IPS-18c (cell line): ENCODE results near the gene KCNQ1.

Experiments
- H3K4me3 ChIP-seq: 2 replicates; pipeline ENCODE4 v1.7.0; 2013; ENCODE audit warnings: low read depth, mild to moderate bottlenecking, low read length, moderate library complexity; ENCODE audit not compliant: insufficient read depth
- H3K9me3 ChIP-seq: one replicate; pipeline ENCODE4 v1.6.1; 2013; ENCODE audit warnings: mild to moderate bottlenecking, low read length, moderate library complexity; ENCODE audit not compliant: control insufficient read depth, insufficient read depth

KCNQ1 gene

DNA sequence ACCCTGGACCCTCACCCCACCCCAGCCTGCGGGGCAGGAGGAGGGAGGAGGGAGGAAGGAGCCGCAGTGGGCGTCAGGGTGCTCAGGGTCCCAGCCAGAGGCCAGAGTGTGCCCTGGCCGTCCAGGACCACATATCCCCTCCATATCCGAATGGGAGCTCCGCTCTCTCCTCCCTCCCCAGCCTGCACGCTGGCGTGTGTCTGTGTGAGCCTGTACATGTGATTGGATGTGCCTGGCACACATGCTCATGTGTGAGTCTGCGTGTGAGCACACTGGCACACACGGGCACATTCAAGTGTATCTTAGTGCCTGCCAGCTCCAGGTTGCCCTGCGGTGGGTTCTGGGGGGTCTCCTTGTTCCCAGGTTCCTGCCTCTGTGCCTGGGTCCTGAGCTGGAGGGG lies 36.1 kb upstream of the KCNQ1 start:
- H3K4me3 ChIP-seq: no peak overlapping the region
- peaks cover 2% of the 10 kb centered on the region for H3K9me3 ChIP-seq

DNA sequence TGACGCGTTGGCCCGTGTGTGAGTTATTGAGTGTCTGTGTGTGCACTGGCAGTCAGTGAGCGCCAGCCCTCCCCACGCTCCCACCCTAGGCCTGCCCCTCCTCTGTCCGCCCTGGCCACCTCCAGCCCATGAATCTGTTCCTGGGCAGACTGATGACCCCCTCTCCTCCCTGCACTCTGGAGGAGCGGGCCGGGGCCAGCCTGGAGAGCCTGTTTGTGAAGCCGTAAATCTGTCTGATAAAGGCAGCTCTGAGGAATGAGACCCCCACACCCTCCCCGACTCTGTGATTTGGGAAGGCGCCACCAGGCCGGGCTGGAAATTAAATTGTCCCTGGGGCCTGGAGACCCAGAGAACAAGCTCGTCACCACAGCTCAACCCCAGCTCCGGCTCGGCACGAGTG lies 35.7 kb upstream of the KCNQ1 start:
- H3K9me3 ChIP-seq: peaks cover 2% of the 10 kb centered on the region
- H3K4me3 ChIP-seq: no peak overlapping the region

DNA sequence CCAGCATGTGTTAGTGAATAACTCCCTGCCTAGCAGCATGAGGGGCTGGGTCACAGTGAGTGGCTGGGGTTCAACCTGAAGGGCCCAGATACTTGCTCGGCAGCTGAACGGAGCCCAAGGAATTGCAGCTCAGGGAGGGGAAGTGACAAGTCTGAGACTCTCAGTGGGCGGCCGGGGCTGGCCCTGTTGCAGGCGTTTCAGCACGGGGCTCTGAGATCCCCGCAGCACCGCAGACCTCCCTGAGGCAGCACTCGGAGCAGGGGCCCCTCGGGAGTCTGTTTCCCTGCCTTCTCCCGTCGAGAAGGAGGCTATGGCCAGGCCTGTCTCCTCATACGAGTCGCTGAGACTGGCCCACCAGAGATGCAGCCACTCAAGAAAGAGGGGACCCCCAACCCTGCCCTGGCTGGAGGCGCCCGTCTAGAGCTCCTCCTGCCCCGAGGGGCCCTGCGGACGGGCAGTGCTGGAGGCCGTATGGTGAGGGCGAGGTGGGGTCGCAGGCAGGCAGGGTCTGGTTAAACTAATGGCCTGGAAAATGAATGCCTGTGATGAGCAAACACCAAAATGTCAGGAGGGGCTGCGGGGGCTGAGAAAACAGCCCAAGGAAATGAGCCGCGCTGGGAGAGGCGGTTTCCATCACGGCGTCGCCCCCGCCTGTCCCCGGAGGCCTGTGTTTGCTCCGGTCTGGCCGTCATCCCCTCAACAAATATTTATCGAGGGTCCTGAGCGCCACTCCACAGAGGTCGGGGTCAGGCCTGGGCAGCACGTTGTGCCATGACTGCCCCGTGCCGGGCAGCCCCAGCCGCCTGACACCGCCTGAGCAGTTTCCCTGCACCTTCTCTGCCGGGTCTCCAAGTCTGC lies 35.0 kb upstream of the KCNQ1 start:
- Histone ChIP-seq H3K9me3 (peaks cover 2% of the 10 kb centered on the region), H3K4me3 (no peak overlapping the region)

DNA sequence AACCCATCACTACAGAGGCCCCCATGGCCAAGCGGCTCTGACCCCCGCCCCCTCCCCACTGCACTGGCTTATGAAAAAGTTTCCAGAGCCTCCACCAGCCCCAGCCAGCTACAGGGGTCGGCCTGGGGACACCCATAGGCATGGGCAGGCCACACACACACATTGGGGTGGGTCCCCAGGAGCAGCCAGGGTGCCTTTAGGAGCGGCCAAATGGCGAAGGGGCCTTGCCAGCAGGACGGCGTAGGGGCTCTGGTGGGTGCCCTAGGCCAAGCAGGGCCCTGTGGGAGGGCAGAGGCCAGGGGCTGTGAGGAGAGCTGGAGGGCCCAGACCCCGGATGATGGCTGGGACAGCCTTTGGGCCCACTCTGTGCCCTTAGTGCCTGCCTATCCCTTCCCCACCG lies 34.2 kb upstream of the KCNQ1 start:
- Histone ChIP-seq H3K9me3 (peaks cover 2% of the 10 kb centered on the region), H3K4me3 (no peak overlapping the region)

DNA sequence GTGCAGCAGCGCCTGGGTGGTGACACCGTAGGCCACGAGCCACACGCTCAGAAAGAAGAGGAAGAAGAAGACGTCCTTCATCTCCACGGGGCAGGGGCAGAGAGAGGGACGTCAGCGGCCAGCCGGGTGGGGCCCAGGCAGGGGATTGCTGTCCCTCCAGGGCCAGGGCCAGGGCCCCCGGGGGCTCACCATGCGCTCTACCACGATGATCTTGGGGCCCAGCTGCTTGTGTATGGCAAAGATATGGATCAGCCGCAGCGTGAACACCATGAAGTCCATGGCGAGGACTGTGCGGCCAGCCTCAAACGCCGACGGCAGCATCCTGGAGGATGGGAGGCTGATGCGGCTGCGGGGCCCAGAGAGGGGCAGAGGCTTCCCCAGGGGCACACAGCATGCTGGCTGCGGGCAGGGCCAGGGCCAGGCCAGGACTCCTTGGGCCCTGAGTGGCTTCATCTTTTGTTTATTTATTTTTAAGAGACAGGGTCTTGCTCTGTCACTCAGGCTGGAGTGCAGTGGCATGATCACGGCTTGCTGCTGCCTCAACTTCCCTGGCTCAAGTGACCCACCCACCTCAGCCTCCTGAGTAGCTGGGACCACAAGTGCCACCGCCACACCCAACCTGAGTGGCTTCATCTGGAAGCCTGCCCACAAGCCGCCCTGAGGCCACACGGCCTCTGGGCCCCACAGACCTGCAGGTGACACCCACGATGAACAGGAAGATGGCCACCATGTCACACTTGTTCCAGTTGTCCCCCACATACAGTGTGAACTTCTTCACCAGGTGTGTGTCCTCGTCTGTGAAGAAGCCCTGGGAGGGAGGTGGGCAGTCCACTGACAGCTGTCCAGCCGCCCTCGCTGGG lies 33.1 kb upstream of the KCNQ1 start:
- Histone ChIP-seq H3K4me3 (no peak overlapping the region), H3K9me3 (peaks cover 2% of the 10 kb centered on the region)

DNA sequence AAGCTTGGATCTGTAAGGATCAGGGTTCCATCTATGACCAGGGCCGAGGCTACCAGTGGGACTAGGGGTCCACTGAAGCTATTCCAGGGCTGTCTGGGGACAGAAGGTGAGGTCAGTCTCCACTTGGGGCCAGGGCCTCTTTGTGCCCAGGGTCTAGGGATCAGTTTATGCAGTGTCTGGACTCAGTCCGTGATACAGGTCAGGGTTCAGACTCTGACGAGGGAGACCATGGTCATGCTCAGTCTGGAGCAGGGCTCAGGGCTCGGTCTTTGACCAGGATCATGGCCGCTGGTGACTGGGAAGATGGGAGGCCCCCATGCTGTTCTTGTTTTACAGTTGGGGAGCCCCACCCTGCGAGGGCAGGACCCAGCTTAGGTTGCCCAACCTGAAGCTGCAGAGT lies 32.5 kb upstream of the KCNQ1 start:
- Histone ChIP-seq H3K4me3 (no peak overlapping the region), H3K9me3 (peaks cover 2% of the 10 kb centered on the region)

DNA sequence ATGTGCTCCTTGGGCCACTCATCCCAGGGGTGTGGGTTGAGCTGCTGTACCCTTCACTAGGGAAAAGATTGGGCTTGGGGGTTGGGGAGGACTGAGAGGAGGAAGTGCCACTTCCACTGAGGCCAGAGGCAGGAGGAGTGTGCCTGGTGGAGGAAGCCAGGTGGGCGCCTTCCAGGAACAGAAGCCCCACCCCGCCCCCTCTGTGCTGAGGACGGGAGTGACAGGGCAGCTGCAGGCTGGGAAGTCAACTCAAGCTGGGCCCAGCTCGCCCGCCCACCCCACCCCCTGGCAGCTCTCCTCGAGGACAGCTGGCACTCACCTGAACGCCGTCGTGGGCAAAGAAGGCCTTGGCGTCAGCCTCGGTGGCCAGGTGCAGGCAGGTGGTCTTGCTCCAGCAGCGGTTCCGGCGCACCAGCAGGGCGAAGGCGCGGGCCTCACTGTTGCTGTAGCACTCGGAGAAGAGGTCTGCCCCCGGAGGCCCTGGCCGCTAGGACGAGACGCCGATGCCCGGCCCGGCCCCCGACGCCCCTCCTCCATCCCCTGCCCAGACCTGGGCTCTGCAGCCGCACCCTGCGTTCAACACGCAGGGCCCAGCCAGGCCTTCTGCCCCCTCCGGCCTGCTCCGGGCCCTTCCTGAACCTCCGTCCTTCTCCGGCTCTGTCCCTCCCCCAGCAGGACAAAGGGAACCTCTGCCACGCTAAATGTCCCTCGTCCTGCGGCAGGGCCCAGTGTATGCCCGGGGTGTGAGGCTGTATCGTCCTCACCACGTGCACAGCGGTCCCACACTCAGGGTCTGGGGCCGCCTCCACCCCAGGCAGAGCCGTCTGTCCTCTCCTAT lies 30.8 kb upstream of the KCNQ1 start:
- Histone ChIP-seq H3K4me3 (no peak overlapping the region), H3K9me3 (peaks cover 2% of the 10 kb centered on the region)

DNA sequence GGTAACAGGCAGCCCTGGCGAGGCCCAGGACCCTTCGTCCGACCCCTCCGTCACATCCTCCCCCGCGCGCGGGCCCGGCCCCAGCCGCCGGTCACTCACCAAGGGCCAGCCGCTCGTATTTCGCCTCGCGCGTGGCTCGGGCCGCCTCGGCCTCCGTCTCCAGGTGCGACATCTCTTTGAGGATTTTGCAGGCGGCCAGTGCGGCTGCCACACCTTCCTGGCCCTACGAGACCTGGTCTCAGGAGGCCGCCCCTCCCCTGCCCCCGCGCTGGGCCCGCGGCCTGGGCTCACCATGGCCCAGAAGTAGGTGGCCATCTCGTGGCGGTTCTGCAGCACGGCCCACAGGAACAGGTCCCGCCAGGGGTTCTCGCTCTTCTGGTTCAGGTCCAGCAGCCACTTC lies 30.2 kb upstream of the KCNQ1 start:
- H3K4me3 ChIP-seq: no peak overlapping the region
- peaks cover 2% of the 10 kb centered on the region for H3K9me3 ChIP-seq

DNA sequence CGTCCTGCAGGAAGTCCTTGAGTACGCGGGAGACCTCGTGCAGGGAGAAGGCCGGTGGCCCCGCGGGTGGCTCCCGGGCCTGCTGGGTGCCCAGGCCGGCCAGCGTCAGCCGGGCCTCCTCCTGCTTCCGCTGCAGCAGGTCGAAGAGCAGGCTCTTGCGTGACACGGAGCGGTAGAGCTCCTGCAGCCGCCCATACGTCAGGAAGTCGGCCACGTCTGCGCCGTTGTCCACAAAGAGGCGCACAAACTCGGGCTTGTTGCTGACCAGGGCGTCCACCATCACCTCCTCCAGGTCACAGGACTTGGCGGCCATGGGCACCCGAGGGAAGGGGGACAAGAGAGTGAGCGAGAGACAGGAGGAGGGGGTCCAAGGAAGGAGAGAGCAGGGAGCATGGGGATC lies 29.6 kb upstream of the KCNQ1 start:
- Histone ChIP-seq H3K4me3 (no peak overlapping the region), H3K9me3 (peaks cover 2% of the 10 kb centered on the region)

DNA sequence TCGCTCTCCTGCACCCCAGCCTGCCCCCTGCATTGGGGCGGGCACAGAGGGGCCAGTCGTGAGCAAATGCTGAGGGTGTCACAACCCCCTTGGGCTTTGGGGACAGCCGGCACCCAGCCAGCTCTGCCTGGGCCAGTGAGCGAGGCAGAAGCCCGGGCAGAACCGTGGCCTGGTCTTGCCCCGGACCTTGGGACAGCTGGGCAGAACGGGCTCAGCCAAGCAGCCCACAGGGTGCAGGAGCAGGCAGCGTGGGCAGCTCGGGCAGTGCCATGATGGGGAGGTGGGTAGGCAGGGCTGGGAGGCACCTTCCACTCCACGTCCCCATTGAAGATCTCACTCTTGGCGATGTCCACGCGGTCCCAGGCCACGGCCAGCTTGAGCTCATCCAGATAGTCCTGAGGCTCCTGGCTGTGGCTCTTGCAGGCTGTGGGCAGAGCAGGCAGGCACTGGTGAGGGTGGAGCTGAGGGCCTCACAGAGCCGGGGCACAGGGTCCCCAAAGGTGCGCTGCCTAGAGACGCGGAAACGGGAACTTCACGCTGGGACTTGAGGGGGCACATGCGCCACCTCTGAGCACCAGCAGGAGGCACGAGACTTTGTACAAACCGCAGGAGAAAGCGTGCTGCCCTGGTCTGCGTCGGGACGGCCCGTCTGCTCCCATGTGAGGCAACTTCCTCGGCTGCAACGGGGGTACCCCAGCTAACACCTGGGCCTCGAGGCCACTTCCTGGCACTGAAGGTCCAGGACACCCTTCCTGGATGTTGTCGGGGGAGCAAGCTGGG lies 29.0 kb upstream of the KCNQ1 start:
- Histone ChIP-seq H3K4me3 (no peak overlapping the region), H3K9me3 (peaks cover 2% of the 10 kb centered on the region)

DNA sequence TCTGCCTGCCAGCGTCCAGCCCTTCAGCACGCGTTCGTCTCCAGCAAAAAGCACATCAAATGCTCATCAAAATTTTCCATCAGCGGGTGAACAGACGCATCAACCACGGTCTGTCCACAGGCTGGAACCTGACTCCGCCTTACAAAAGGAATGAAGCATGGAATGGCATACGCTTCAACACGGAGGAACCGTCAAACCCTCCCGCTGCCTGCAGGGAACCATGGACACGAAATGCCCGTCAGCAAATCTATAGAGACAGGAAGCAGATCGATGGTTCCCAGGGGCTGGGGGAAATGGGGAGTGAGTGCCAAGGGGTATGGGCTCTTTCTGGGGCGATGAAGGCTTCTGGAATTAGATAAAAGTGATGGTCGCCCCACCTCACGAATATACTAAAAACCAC lies 28.0 kb upstream of the KCNQ1 start:
- H3K9me3 ChIP-seq: peaks cover 2% of the 10 kb centered on the region

DNA sequence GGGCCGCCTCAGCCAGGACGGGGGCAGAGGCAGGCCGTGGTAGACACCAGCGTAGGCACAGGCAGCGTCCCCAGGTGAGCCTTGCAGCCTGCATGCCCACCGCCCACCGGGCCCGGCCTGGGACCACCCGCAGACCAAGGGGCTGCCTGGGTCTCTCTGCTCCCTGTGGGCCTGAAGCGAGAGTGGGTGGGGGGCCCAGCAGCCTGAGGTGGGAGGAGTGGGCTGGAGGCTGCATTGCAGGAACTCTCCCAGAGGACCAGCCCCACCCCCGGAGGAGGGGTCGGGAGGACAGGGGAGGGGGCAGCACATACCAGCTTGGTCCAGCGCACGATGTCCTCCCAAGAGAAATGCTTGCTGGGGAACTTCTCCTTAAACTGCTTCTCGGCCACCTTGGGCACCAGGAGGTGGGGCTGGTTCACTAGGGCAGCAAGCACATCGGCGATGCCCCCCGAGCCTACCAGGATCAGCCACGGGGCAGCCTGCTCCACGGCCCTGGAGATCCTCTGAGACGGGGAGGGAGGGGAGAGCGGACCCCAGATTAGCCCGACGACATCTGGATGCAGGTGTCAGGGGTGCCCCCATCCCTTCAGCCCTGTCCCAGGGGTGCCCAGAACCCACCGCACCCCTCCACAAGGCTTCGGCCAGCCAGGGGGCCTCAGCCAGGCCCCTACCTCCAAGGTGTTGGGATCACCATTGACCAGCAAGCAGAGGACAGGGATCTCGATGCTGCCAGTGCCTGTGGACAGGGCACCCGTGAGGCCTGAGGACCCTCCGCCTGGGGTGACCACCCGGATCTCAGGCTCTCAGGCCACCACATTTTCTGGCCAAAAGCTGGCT lies 26.7 kb upstream of the KCNQ1 start:
- H3K9me3 ChIP-seq: peaks cover 3% of the 10 kb centered on the region
- no peak overlapping the region for H3K4me3 ChIP-seq

More for the DNA sequence above, 28.0 kb upstream of the KCNQ1 start:
- H3K4me3 ChIP-seq: no peak overlapping the region

DNA sequence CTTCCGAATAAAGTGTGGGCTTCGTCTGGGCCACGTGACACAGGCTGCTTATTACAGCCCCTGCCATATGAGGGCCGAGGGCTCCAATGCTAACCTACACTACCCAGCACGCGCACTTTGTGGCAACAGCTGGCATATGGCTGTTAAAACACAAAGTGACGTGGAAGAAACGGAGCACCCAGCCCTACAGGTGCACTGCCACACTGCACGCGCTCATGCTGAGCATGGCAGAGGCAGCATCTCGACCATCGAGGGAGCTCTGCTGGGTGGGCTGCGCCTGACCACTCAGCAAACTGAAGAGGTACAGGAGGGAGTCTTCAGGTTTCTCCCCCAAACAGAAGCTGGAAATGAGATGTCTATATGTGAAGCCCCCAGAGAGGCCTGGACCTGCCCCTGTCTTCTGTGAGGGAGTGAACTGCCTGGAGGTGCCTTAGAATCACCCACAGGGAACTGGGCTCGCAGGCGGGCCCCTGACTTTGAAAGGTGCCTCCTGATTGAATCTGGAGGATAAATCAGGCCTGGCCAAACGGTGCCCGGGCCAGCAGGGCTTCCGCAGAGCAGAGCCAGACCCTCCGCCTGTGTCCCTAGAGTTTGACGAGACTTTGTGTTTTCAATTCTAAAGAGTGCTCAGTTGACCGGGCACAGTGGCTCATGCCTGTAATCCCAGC lies 26.0 kb upstream of the KCNQ1 start:
- no peak overlapping the region for H3K4me3 ChIP-seq
- H3K9me3 ChIP-seq: peaks cover 2% of the 10 kb centered on the region

DNA sequence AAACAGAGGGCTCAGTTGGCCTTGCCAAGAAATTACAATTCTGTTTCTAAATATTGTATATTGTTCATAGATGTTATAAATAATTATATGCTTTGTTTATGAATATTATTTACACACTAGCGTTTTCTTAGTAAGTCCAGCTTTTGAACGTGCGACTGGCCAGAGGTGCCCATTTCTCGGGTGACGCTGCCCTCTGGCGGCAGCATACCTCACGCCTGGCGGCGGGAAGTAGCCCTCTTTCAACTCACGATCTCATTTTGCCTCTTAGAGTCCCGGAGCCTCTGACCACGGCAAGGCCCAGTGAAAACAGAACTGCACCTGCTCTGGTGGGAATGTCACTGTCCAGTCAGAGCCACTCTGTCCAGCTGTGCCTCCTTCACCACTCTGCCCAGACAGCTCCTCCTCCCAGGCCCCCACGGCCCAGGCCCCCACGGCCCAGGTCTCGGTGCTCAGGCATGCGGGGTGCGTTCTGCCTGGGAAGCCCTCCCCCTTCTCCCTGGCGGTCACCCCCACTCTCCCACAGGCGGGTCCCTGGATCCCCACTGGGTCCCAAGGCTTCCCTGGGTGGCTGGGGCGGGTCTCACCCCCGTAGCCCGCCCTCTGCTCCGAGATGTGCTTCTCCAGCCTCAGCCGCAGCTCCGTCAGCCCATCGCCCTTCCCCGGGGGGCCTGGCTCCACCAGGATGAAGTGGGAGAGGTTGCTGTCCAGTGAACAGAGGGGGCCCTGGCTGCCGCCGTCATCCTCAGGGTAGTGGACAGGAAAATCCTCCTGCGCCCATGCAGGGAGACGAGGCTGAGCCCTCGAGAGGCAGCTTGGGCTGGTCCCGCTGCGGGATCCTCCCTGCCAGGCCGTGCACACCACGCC lies 24.9 kb upstream of the KCNQ1 start:
- H3K9me3 ChIP-seq: peaks cover 5% of the 10 kb centered on the region
- H3K4me3 ChIP-seq: no peak overlapping the region
